HG02973 (cell line): Measurements from ENCODE around the gene ULK2.
"Not testable (repeated sequence)": the region's sequence is repeated elsewhere in the genome, so short reads cannot be mapped to it uniquely, and the experiment has no call there.

Experiments
- ATAC-seq: cut with Tn5 transposase; IDR thresholded peaks from one replicate; pipeline ENCODE4 v1.9.1; 2021; ENCODE audit warnings: moderate library complexity; ENCODE audit not compliant: unreplicated experiment

Gene ULK2

DNA sequence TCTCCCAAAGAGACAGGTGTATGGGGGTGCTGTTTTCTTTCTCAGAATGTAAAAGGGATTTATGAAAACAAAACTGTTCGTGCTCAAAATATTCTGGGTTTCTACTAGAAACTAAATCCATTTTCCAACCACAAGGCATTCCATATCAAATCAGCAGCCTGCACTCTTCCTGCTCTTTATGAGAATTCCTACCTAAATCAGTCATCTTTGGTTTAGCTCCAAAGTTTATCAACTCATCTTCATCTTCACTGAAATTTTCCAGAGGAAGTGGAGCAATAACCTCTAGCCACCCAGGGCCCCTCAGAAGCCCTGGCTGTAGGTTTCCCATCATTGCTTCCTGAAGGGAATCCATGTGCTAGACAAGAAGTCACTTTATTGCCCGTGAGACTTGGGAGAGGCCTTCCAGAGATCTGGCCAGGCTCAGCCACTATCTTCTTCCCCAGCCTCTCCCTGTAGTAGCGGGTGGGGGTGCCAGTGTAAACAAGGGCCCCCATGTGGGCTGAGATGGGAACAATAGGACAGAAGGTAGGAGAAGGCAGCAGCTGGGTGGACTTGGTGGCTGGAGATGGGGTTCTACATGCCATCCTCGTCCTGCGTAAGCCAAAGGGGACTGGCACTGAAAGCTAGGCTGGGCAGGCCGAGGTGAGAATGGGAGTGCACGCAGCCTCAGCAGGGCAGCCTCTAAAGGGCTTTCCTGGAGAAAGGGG lies 97.6 kb downstream of the ULK2 start:
- ATAC-seq, result no peak

DNA sequence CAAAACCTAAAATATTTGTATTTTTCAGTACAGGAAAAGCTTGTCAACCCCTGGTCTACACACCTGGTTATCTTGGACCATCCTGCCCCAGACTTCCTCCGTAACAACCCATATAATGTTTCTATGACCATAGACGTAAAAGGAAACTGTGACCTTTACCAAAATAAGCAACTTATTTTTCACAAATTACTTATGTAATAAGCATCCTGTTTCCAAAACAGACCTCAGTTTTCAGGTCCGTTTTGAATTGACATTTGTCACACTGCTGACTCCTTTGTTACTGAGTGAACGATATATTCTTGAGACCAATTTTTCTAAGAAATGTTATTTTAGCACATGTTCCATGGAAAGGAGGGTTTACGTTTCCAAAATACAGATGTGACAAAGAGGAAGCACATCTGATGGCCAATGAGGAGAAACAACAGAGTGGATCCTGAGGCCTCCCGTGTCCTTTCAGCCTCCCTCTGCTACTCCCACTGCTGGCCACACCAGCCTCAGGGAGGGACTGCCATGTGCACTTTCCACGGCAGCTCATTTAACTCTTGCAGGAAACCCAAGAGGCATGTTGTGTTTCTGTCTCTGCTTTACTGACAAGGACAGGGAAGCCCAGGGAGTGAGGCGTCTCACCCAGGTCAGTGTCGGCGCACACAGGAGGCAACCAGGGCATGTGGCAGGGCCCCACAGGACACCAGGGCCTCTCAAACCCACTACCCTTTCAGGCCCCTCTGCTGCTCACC lies 99.5 kb downstream of the ULK2 start:
- no peak for ATAC-seq

DNA sequence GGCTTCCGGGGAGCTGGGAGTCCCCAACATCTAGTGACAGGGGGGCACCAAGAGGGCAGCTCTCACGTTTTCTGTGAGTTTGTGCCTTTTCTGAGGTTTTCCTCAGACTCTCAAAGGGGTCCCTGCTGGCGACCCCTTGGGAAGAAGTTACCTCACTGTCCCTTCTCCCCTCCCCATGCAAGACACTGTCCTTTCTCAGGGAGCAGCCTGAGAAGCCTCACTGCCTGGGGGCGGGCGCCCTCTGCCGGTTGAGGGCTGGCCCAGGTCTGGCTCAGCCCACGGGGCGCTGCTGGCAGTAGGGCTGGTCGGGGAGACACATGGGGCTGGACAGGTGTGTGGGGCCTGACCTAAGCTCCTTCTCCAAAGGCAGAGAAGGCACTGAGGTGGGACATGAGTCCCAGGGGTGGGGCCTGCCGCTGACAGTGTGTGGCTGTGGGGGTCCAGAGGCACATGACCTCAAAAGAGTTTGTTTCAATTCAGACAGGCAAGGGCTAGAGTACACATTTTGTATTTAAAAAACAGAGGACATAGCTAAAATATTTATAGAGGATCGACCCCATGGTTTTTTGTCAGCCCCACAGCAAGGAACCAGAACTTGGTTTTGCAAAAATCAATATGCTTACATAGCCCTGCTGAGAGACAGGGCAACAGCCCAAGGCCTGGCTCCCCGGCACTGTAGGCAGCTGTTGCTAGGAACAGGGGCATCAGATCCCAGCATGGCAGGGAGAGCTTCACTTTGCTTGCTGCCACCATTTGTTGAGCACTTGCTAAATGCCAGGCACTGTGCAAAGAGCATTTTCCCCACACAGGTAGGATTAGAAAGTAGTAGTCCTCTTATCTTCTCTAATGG lies 101.1 kb downstream of the ULK2 start:
- no peak for ATAC-seq

DNA sequence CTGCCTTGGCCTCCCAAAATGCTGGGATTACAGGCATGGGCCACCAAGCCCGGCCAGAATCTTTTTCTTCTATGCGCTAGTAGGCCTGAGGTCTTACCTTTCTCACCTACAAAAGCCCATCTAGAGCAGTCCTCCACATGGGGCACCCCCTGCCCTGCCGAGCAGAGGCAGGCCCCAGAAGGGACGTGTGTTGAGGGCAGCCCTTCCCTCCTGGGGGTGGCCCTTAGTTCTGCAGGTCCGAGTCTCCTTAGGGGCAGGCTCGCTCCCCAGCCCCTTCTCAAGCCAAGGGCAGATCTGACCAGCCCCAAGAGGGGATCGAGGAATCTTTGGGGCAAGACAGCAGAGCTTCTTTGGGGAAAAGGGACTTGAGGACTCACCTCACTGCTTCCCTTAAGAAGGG lies 101.7 kb downstream of the ULK2 start:
- no peak for ATAC-seq

DNA sequence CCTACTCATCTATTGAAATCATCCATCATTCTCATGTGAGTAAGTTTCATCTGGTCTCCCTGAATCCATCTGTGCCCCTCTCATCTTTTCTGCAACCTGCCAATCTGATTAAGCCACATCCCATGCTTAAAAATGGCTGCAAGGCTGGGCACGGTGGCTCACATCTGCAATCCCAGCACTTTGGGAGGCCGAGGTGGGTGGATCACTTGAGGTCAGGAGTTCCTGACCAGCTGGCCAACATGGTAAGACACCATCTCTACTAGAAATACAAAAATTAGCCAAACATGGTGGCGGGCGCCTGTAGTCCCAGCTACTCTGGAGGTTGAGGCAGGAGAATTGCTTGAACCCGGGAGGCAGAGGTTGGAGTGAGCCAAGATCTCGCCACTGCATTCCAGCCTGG lies 103.7 kb downstream of the ULK2 start:
- ATAC-seq, result not testable (repeated sequence)

DNA sequence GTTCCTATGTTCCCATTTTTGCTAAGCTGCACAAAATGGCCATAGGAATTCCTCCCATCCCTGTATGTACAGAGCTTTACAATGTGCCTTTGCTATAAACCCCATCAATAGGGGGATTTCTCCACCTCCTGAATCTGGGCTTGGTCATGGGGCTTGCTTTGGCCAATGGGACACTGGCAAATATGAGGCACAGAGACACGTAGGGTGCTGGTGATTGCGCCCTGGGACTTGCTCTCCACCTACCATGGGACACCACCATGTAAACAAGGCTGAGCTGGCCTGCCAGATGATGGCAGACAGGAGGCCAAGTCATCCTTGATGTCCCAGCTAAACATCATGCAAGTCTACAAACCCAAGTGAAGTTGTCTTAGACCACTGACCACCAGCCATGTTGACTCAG lies 104.3 kb downstream of the ULK2 start:
- ATAC-seq, result no peak

DNA sequence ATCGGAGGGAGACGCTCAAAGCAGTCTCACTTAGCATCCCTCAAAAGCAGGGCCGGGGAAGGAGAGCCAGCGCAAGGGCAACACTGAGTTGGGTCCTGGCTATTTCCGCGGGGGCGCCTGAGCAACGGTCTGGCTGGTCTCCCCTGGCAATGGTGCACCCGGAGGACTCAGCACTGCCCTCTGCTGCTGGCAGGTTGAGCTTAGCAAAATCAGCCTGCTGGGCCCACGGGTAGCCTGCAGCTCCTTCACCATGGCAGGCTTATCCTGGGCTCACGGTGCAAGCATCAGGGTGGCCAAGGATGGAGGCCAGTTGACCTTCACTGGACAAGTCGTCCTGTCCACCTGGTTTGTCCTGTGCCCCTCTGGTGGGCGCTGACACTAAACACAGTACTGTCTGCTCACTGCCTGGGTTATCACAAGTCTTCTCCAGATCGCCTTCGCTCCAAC lies 105.2 kb downstream of the ULK2 start:
- ATAC-seq, result no peak

DNA sequence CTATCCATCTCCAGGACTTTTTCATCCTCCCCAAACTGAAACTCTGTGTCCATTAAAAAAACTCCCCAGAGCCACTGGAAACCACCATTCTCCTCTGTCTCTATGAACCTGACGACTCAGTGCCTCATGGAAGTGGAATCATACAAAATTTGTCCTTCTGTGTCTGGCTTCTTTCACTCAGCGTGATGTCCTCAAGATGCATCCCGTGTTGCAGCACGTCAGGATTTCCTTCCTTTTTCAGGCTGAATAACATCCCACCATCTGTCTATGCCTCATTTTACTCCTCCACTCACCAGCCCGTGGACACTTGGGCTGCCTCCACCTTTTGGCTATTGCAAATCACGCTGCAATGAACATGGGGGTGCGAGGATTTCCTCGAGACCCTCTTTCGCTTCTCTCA lies 107.0 kb downstream of the ULK2 start:
- ATAC-seq, result no peak

DNA sequence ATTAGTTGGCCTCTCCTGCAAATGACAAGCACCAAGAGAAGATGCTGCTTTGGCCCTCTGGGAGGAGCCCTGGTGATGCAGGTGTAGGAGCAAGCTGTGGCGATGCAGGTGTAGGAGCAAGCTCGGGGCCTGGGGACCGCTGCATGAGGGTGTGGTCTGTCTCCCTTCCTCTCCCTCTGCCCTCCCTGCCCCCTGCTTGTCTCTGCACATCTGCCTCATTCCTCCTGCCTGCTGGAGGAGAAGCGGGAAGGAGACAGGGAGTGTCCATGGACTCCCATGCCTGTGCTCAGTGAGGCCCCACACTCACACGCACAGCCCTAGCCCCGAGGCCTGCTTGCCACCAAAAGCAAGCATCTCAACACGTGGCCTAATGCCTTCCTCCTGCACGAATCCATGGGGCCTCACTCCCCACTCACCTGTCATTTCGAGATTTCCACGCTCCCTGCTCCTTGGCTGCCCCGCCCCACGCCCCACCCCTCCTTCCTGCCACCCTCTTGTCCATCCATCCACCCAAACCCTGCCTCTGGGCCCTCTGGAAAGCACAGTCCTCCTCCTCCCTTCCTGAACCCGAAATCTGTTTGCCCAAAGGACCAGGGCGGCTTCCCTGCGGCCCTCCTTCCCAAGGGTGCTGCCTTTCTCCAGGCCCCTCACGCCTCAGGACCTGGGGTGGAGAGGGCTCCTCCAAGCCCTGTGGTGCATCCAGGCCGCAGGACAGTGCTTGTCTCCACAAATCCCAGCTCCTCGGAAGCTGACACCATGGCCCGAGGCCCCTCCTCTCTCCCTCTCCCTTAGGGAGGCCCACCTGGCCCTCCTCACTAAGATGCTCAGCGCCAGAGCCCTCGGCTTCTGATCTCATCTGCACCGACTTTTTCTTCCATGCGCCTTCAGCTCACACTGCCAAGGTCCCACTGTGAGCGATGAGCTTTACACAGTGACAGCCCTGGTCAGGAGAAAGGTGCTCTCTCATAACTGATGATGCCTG lies 107.9 kb downstream of the ULK2 start:
- no peak for ATAC-seq

DNA sequence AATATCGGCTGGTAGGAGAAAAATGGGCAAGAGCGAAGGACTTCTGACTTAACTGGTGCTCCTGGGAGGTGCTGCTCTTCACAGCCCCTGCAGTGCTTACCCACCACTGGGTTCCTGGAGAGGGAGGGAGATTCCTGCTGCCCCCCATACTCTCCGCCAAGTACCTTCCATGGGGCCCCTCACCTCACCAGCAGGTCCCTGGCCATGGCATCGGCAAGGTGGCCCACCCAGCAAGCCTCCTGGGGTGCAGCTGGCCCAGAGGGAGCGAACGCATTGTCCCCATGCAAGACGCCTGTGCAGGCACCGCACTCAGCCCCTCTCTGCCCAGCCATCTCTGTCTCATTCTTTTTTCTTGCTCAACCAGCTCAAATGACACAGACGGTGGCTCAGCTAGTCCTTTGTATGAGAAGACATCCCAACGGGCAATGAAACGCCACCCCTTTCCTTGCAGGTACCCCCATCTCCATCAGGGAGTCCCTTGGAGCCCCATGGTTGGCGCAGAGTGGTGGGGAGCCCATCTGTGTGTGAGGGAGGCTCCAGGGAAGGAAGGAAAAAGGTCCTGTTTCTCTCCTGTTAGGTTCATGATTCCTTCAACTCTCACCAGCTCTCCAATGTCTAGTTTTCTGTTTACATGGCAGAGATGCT lies 110.1 kb downstream of the ULK2 start:
- no peak for ATAC-seq

DNA sequence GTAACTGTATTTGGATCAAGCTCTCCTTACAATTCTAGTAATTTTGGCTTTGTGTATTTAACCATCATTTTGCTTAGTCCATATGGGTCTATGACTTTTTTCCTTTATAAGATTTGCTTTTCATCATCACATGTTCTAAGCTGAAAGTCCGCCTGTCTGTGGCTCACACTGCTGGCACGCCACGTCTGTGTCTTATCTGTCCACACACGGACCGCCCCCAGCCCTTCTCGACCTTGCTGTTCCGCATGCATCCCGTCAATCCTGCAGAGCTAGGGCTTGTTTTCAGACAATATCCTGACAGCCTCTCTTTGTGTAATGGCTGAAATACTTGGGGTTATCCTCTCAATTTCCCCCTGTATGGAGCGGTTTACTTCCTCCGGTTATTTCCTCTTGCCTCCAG lies 111.2 kb downstream of the ULK2 start:
- no peak for ATAC-seq

DNA sequence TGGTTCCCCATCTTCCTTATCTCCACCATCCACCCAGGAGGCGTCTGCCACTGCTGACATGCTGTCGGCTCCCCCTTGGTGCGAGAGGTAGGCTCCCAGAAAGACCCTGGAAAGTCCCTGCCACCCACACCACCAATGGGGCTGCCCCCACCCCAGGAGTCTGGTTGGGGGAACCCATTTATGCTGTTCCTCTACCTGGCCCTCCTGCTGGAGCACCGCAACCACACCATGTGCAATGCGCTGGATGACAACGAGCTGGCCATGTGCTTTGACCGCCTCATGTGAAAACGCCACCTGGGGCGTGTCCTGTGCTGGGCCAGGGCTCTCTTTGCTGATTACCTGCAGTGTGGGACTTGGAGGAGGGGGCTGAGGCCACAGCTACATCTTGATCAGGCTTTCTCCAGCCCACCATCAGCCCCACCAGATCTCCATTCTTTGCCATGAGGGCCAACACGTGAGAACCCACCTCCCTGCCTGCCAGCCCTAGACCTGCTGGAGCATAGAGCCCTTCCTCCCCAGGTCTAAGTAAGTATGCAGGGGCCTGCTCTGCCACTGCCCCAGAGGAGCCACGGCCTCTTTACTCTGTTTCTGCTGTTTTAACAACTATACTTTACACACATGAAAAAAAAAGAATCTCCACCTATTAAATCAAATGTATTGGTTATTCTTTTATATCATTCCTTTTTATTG lies 111.8 kb downstream of the ULK2 start:
- ATAC-seq, result no peak

DNA sequence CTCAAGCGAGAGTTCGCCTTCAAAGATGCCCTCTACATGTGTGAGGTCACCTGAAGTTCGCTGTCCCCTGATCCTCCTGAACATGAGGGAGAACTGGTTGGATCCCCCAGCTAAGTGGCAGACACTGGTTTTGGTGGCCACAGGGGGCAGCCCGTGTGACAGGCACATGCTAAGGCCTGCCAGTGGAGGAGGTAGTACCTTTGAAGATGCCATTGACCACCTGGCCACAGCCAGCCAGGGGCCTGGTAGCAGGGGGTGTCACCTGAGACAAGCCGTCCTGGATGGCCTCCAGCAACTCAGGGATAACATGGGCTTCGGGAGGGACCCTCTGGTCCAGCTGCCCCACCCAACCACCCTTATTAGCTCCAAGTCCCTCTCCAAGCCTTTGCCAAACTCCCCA lies 112.3 kb downstream of the ULK2 start:
- ATAC-seq, result no peak

DNA sequence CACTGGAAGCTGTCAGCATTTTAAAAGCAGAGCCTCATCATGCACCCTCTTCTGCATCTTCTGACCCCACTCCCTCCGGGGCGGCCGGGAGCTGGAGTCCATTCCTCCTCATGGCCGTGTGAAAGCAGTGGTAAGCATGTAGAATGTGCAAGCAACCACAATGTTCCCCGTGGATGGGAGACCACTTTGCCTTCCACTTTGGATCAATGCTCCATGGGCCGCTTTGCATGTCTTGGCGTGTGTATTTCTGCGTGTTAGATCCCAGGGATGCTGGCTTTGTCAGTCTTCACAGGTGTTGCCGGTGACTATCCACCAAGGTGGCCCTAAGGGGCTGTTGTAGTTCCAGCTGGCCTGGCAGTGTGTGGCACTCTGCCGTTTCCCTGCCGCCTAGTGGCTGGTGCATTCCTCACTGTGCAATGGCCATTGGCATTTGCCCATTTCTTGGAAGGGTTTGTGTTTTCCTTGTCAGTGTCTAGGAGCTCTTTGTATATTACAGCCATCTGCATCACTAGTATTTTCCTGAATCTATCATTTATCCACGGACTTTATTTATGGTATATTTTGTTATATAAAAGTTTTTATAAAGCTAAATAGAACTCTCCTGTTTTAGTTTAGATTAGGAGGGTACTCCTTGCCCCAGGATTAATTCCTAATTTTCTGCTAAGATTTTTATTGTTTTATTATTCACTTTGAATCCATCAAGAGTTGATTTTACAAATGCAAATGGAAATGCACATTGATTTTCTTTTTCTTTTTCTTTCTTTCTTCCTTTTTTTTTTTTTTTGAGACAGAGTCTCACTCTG lies 113.9 kb downstream of the ULK2 start:
- ATAC-seq, result no peak

DNA sequence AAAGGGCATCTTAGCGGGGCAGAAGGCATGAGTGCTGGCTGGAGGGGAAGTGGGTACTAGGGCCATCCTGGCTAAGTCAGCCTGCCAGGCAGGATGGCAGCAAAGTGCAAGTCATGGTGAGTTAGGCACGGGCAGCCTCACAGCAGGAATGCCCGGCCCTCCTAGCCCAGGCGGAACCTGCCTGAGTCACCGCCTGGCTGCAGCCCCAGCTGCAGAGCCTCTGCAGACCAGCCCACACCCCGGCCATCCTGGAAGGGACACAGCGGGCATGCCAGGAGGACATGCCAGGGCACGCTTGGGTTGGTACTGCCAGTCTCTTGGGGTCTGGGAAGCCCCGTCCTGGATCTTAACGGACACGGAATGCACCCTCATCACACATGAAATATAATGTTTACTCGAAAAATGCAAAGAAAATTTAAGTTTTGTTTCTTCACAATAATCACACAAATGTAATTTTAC lies 114.7 kb downstream of the ULK2 start:
- no peak for ATAC-seq

DNA sequence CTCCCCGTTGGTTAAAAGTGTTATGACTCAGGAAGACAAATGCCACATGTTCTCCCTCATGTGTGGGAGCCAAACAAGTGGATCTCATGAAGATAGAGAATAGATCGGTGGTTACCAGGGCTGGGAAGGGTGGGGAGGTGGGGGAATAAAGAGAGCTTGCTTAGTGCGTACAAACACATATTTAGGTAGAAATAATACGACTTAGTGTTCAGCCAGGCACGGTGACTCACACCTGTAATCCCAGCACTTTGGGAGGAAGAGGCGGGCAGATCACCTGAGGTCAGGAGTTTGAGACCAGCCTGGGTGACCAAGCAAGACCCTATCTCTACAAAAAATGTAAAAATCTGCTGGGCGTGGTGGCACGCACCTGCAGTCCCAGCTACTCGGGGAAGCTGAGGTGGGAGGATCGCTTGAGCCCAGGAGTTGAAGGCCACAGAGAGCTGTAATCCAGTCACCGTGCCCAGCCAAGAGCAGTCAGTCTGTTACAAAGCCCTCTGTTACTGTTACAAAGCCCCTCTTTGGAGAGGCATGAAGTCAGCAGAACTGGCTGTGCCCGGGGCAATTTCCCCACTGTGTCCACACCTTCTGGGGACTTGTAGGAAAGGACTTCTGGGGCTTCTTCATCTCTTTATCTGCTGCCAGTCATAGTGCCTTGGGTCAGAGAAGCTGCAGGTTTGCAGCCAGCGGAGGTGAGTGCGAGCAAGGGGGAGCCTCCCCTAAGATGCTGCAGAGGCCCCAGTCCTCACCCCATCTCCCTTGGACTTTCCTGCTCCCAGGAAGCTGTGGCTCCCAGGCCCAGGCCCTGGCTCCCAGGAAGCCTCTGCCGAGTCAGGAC lies 115.3 kb downstream of the ULK2 start:
- no peak for ATAC-seq

DNA sequence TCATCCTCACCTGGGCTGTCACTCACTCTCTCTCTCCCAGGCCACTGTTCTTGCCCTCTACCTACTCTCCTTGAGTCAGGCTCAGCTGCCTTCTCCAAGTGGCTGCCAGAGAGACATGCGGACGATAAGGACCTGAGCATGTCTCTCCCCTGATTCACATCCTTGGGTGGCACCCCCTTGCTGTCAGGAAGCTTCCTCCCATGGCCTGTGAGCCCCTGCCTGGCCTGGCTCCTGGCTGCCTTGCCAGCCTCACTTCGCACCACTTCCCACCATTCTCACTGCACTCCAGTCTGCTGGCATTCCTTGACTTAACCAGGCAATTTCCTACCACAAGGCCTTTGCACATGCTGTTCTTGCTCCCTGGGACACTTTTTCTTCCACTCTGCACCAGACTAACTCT lies 116.9 kb downstream of the ULK2 start:
- ATAC-seq, result no peak
